Effector memory CD4-positive, alpha-beta T cell (primary cell): ENCODE results near the gene SRPK3.

Experiments
- DNase-seq, 3 donors: peaks; one replicate each; pipeline ENCODE4 v3.0.0-alpha.2; 2020
- H3K27ac ChIP-seq: 2 replicates; pipeline ENCODE4 v1.7.0; 2013; ENCODE audit warnings: mild to moderate bottlenecking, low read length, moderate library complexity; ENCODE audit not compliant: insufficient read depth, poor library complexity, severe bottlenecking
- H3K27me3 ChIP-seq: replicated peaks from 2 replicates; pipeline ENCODE4 v1.7.0; 2013; ENCODE audit warnings: mild to moderate bottlenecking, low read length; ENCODE audit not compliant: insufficient read depth, control insufficient read depth, poor library complexity, severe bottlenecking
- H3K36me3 ChIP-seq: 2 replicates; pipeline ENCODE4 v1.7.0; 2013; ENCODE audit warnings: mild to moderate bottlenecking, low read length, moderate library complexity; ENCODE audit not compliant: control insufficient read depth, insufficient read depth
- H3K4me1 ChIP-seq: 2 replicates; pipeline ENCODE4 v1.7.0; 2013; ENCODE audit warnings: low read length, mild to moderate bottlenecking; ENCODE audit not compliant: control insufficient read depth, insufficient read depth, poor library complexity, severe bottlenecking
- H3K4me3 ChIP-seq: 2 replicates; pipeline ENCODE4 v1.7.0; 2013; ENCODE audit warnings: low read length, low read depth, mild to moderate bottlenecking; ENCODE audit not compliant: insufficient read depth, poor library complexity, severe bottlenecking
- H3K9me3 ChIP-seq: 2 replicates; pipeline ENCODE4 v1.7.0; 2013; ENCODE audit warnings: mild to moderate bottlenecking, low read length, moderate library complexity; ENCODE audit not compliant: control insufficient read depth
- total RNA-seq, 3 donors: gene quantifications; one replicate each; lab custom pipeline; 2026; lab: John Stamatoyannopoulos, UW

Gene SRPK3, protein sequence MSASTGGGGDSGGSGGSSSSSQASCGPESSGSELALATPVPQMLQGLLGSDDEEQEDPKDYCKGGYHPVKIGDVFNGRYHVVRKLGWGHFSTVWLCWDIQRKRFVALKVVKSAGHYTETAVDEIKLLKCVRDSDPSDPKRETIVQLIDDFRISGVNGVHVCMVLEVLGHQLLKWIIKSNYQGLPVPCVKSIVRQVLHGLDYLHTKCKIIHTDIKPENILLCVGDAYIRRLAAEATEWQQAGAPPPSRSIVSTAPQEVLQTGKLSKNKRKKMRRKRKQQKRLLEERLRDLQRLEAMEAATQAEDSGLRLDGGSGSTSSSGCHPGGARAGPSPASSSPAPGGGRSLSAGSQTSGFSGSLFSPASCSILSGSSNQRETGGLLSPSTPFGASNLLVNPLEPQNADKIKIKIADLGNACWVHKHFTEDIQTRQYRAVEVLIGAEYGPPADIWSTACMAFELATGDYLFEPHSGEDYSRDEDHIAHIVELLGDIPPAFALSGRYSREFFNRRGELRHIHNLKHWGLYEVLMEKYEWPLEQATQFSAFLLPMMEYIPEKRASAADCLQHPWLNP
- 0 reads per million in 3 donors for total RNA-seq

DNA sequence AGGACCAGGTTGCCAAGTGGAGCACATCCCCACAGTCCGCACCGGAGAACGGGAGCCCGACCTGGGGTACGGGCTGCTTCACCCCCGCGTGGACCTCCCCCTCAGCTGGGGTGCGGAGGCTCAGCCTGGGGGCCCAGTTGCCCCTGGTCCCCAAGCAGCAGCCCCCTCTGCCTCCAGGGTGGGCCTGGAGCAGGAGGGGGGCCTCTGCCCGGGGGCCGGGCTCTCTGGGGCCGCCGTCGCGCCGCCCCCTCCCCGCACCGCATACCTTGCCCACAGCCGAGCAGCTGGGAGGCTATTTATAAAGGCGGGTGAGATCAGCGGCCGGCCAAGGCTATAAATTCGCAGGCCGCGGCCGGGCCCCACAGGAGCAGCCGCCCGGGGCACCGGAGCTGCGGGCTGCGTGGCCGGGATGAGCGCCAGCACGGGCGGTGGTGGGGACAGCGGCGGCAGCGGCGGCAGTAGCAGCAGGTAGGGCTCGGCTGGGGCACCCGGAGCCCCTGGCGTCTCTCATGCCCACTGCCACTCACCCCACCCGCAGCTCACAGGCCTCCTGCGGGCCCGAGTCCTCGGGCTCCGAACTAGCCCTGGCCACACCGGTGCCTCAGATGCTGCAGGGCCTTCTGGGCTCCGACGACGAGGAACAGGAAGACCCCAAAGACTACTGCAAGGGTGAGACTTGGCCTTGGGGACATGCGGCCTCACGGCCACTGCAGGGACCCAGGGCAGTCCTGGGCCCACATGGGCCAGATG, at the start of gene SRPK3:
Gene SRPK3, plus strand, starts transcription at position 364 of the 750 bp plus-strand sequence. Its CDS starts 46 bp downstream, at position 410.
- Histone ChIP-seq H3K27ac (no peak within 1 kb of the TSS), H3K9me3 (no peaks in the 10 kb centered on the region), H3K4me1 (no peaks in the 10 kb centered on the region), H3K36me3 (peaks cover 4% of the 10 kb centered on the region), H3K4me3 (no peak within 1 kb of the TSS), H3K27me3 (no peaks in the 10 kb centered on the region)
- no peak for DNase-seq

DNA sequence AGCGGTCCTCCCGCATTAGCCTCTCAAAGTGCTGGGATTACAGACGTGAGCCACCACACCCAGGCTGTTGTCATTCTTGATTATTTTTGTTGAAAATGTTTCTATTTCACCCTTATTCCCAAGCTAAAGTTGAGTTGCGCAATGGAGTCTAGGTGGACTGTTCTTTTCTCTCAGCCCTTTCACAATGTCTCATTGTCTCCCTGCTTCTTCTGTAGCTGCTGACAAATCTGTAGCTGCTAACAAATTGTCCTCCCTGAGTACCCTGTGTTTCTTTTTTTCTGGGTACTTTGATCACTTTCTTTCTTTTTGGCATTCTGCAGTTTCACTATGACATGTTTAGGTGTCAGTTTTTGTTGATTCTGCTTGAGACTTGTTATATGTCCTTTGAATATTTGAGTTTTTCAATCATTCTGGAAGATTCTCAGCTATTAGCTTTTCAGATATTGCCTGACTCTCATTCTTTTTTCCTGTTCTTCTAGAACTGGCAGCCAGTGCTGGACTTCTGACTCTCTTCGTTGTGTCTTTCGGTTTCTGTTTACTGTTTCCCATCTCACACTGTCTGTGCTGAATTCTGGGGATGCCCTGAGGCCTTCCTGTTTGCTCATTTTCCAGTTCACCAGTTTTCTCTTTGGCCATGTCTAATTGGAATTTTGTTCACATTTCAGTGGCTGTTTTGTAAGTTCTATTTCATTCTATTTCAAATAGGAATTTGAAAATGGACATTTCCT, 49.6 kb upstream of the SRPK3 start:
- no peaks in the 10 kb centered on the region for H3K9me3 ChIP-seq
- H3K27ac ChIP-seq: no peak overlapping the region
- no peaks in the 10 kb centered on the region for H3K27me3 ChIP-seq
- DNase-seq: no peak
- H3K4me1 ChIP-seq: peaks cover 8% of the 10 kb centered on the region
- H3K36me3 ChIP-seq: no peaks in the 10 kb centered on the region
- H3K4me3 ChIP-seq: no peak overlapping the region

DNA sequence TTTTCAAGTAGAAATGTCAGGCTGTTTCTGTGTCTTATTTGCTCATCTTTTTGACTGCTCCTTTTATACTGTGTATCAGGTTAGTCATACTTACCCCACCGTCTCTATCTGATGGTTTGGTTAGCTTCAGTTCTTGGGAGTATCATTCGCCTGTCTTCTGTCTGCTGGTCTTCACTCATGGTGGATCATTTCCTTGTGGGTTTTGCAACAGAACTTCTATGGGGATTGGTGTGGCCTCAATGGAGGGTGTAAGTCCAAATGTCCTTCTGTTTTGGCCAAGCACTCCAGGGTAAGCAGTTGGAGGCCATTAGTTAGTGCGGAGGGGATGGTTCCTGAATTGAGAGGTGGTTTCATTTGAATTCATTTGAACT, 49.0 kb upstream of the SRPK3 start:
- Histone ChIP-seq H3K4me3 (no peak overlapping the region), H3K36me3 (no peaks in the 10 kb centered on the region), H3K27ac (no peak overlapping the region), H3K4me1 (peaks cover 6% of the 10 kb centered on the region), H3K9me3 (no peaks in the 10 kb centered on the region), H3K27me3 (no peaks in the 10 kb centered on the region)
- no peak for DNase-seq

DNA sequence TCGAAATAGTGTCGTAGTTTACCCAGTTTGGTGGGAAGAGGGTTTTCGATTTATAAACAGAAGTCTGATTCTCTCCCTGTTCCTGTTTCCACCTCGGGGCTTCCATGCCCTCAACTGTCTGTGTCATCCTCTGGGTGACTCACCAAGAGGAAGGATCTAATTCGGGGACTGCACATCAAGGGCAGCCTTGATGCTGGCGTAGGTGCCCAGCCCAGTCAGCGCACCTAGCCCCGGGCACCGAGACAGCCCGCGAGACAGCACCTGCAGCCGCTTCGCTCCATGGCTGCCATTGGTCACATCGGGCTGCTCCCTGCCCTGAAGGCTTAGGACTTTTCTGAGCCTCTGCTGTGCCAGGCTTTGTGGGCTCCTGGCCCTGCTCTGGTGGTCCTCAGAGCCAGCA, 48.4 kb upstream of the SRPK3 start:
- H3K4me1 ChIP-seq: peaks cover 1% of the 10 kb centered on the region
- DNase-seq: no peak
- no peak overlapping the region for H3K27ac ChIP-seq
- no peaks in the 10 kb centered on the region for H3K27me3 ChIP-seq
- H3K36me3 ChIP-seq: no peaks in the 10 kb centered on the region
- no peak overlapping the region for H3K4me3 ChIP-seq
- H3K9me3 ChIP-seq: no peaks in the 10 kb centered on the region

DNA sequence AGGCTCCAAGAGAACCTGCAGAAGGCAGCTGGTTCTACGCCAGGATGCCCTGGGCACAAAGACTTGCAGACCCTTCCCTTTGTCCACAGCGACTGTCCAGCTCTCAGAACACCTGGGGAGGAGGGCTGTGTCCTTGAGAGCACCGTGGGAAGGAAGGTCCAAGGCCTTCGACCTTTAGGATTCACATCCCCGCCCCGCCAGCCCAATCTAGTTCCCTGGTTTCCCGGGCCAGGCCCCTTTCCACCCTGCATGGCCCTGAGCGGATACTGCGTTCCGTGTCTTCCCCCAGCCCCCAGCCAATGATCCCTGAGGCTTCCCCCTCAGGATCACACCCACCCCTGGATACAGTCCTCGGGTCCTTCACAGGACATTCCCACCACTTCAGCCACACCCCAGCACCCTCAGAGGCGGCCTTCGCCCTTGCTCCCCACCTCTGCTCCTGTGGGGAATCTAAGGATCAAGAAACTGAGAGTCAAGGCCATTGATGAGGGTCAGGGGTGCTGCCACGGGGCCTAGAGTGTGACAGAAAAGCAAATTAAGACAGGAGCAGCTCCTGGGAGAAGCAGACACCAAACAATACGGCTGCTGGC, 47.1 kb upstream of the SRPK3 start:
- Histone ChIP-seq H3K27me3 (no peaks in the 10 kb centered on the region), H3K4me1 (no peaks in the 10 kb centered on the region), H3K36me3 (no peaks in the 10 kb centered on the region), H3K4me3 (no peak overlapping the region), H3K9me3 (no peaks in the 10 kb centered on the region), H3K27ac (no peak overlapping the region)
- no peak for DNase-seq

DNA sequence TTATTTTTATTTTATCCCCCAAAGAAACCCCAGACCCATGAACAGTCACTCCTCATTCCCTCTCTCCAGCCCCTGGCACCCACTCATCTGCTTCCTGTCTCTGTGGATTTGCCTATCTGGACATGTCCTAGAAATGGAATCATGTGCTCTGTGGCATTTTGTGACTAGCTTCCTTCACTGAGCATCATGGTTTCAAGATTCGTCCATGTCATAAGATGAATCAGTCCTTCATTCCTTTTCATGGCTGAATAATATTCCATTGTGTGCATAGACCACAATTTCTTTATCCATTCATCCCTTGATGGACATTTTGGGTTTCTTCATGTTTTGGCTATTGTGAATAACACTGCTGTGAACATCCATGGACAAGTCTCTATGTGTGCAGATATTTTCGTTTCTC, 46.0 kb upstream of the SRPK3 start:
- Histone ChIP-seq H3K27me3 (no peaks in the 10 kb centered on the region), H3K9me3 (no peaks in the 10 kb centered on the region), H3K36me3 (no peaks in the 10 kb centered on the region), H3K27ac (no peak overlapping the region), H3K4me1 (peaks cover 5% of the 10 kb centered on the region), H3K4me3 (no peak overlapping the region)
- no peak for DNase-seq

DNA sequence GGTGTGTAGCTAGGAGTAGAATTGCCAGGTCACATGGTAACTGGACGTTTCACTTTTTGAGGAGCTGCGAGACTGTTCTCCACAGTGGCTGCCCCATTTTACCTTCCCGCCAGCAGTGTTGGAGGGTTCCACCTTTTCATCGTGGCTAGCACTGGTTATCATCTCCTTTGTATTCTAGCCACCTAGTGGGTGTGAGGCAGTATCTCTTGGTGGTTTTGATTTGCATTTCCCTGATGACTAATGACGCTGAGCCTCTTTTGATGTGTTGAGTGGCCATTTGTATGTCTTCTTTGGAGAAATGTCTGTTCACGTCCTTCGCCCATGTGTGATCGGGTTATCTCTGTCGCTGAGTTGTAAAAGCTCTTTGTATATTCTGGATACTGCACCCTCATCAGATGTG, 45.6 kb upstream of the SRPK3 start:
- H3K4me1 ChIP-seq: peaks cover 9% of the 10 kb centered on the region
- DNase-seq: no peak
- H3K27ac ChIP-seq: no peak overlapping the region
- no peaks in the 10 kb centered on the region for H3K27me3 ChIP-seq
- no peak overlapping the region for H3K4me3 ChIP-seq
- H3K9me3 ChIP-seq: no peaks in the 10 kb centered on the region
- no peaks in the 10 kb centered on the region for H3K36me3 ChIP-seq

DNA sequence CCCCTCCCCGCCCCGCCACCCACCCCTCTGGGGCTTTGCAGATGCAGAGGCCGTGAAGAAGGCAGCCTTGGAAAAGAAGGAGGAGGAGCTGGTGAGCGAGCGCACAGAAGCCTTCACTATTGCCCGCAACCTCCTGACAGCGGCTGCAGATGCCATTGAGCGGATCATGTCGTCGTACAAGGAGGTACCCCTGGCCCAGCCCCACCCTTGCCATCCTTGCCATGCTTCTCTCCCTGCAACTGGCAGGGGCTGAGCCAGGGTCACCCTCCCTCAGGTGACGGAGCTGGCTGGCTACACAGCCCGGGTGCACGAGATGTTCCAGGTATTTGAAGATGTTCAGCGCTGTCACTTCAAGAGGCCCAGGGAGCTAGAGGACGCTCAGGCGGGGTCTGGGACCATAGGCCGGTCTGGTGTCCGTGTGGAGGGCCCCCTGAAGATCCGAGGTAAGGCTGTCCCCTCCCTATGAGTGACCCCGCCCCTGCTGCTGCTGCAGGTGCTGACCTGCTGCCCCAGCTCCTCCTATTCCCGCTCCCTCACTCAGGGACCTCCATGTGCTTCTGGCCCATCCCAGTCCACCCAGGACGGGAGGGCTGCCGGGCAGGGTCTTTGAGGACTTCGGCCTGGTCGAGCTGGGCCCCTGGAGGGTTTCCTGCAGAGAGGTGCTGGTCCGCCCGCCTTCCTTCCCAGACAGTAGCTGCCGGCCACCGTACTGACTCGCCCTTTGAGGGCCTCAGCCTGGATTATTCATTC, 44.6 kb upstream of the SRPK3 start:
- H3K27me3 ChIP-seq: no peaks in the 10 kb centered on the region
- H3K27ac ChIP-seq: no peak overlapping the region
- H3K4me3 ChIP-seq: no peak overlapping the region
- H3K9me3 ChIP-seq: no peaks in the 10 kb centered on the region
- H3K4me1 ChIP-seq: peaks cover 15% of the 10 kb centered on the region
- DNase-seq: no peak
- no peaks in the 10 kb centered on the region for H3K36me3 ChIP-seq

DNA sequence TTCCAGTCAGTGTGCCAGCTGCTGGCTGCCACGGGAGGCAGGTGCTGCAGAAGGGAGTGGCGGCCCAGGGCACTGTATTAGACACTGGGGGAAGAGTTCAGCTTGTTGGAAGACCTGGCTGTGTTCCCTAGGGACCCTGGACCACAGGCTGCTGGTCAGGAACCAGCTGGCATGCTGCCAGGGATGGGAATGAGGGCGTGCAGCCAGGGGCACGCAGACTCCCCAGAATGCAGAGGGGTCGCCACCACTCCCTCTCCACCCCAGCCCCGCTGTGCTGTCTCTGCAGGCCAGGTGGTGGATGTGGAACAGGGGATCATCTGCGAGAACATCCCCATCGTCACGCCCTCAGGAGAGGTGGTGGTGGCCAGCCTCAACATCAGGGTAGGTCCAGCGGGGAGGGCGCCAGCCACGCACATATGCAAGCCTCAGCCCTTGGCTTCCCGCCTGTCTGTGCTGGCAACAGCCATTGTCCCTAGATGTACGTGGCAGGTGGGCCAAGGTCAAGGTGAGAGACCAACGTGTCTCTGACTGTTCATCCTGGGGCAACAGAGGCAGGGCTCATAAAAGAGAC, 43.9 kb upstream of the SRPK3 start:
- Histone ChIP-seq H3K4me1 (peaks cover 15% of the 10 kb centered on the region), H3K36me3 (no peaks in the 10 kb centered on the region), H3K27ac (no peak overlapping the region), H3K9me3 (no peaks in the 10 kb centered on the region), H3K4me3 (no peak overlapping the region), H3K27me3 (no peaks in the 10 kb centered on the region)
- DNase-seq: no peak
